ENCODE results near the gene SOX11.

Gene SOX11

DNA sequence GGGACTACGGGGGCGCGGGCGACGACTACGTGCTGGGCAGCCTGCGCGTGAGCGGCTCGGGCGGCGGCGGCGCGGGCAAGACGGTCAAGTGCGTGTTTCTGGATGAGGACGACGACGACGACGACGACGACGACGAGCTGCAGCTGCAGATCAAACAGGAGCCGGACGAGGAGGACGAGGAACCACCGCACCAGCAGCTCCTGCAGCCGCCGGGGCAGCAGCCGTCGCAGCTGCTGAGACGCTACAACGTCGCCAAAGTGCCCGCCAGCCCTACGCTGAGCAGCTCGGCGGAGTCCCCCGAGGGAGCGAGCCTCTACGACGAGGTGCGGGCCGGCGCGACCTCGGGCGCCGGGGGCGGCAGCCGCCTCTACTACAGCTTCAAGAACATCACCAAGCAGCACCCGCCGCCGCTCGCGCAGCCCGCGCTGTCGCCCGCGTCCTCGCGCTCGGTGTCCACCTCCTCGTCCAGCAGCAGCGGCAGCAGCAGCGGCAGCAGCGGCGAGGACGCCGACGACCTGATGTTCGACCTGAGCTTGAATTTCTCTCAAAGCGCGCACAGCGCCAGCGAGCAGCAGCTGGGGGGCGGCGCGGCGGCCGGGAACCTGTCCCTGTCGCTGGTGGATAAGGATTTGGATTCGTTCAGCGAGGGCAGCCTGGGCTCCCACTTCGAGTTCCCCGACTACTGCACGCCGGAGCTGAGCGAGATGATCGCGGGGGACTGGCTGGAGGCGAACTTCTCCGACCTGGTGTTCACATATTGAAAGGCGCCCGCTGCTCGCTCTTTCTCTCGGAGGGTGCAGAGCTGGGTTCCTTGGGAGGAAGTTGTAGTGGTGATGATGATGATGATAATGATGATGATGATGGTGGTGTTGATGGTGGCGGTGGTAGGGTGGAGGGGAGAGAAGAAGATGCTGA, 1.4 kb downstream of the SOX11 start:
- Histone ChIP-seq H3K9ac (ENCODE audit: low read length) (no peak overlapping the region), H3K4me1 (ENCODE audit: control insufficient read depth, insufficient read depth, low read length) (peaks cover 6% of the 10 kb centered on the region), H3K36me3 (ENCODE audit: control insufficient read depth, insufficient read depth, low read length) (no peaks in the 10 kb centered on the region), H3K27me3 (ENCODE audit: control insufficient read depth, insufficient read depth, low read length) (peaks cover 75% of the 10 kb centered on the region), H3K9me3 (ENCODE audit: control insufficient read depth, low read length) (no peaks in the 10 kb centered on the region), H3K4me3 (ENCODE audit: low read length) (no peak overlapping the region)

DNA sequence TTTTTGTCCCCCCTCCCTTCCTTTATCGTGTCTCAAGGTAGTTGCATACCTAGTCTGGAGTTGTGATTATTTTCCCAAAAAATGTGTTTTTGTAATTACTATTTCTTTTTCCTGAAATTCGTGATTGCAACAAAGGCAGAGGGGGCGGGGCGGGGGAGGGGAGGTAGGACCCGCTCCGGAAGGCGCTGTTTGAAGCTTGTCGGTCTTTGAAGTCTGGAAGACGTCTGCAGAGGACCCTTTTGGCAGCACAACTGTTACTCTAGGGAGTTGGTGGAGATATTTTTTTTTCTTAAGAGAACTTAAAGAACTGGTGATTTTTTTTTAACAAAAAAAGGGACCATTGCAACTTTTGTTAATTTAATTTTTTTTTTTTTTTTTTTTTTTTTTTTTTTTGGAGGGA, 2.1 kb downstream of the SOX11 start:
- Histone ChIP-seq H3K4me1 (ENCODE audit: control insufficient read depth, insufficient read depth, low read length) (peaks cover 6% of the 10 kb centered on the region), H3K9ac (ENCODE audit: low read length) (no peak overlapping the region), H3K27me3 (ENCODE audit: control insufficient read depth, insufficient read depth, low read length) (peaks cover 76% of the 10 kb centered on the region), H3K9me3 (ENCODE audit: control insufficient read depth, low read length) (no peaks in the 10 kb centered on the region), H3K4me3 (ENCODE audit: low read length) (no peak overlapping the region), H3K36me3 (ENCODE audit: control insufficient read depth, insufficient read depth, low read length) (no peaks in the 10 kb centered on the region)

DNA sequence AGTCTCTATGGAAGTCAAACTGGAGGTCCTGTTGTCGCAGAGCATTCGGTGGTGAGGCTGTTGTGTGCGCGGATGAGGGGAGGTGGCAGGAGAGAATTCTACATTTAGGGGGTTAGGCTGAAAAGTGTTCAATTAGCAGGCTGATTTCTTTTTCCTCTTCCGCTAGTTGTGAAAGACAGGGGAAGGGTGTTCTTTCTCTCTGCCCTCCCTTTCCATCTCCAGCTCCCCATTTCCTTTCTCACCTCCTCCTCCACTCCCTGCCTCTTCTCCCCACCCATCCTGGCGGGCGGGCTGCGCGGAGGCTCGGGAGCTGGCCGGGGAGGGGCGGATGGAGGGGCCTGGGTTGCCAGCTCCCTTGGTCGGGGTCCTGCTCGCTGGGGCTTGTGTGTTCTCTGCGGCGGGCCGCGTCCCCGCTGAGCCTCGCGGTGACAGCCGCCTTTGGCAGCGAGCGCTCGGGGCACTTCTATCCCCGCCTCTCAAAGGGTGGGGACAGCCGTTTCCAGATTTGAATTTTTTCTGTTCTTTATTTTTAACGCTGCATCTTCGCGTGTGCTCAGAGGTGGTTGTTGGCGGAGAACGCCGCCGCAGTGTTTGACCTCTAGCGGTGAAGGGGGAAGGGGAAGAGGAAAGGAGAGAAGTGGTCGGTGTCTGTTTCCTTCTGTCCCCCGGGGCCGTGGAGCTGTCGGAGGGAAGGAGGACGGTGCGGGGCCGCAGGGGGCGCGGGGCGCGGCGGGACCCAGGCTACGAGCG, 3.6 kb downstream of the SOX11 start:
- Histone ChIP-seq H3K27me3 (ENCODE audit: control insufficient read depth, insufficient read depth, low read length) (peaks cover 71% of the 10 kb centered on the region), H3K9me3 (ENCODE audit: control insufficient read depth, low read length) (no peaks in the 10 kb centered on the region), H3K4me3 (ENCODE audit: low read length) (no peak overlapping the region), H3K36me3 (ENCODE audit: control insufficient read depth, insufficient read depth, low read length) (no peaks in the 10 kb centered on the region), H3K9ac (ENCODE audit: low read length) (no peak overlapping the region), H3K4me1 (ENCODE audit: control insufficient read depth, insufficient read depth, low read length) (peaks cover 6% of the 10 kb centered on the region)

DNA sequence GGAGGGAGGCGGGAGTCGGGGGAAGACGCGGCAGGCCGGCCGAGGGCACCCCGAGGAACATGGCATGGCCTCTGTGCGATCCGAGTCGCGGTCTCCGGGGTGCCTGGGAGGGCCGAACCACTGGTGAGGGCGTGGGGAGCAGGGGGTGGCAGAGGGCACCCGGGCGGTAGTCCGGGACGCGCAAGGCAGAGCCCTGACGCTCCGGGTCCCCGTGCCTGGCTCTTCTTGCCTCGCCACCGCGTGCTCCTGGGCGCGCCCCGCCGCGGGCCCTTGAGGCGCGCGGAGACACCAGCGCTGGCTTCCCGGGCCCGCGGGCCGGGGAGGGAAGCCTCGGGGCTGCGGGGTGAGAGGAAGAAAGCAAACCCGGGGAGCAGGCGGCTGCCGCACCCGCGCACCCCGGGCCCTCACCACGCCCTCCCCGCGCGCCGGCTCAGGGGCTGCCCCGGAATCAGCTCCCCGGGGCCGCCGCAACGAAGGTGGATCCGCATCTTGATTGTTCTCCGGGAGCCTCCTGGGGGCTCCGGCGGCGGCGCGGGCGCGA, 4.3 kb downstream of the SOX11 start:
- Histone ChIP-seq H3K27me3 (ENCODE audit: control insufficient read depth, insufficient read depth, low read length) (peaks cover 67% of the 10 kb centered on the region), H3K9ac (ENCODE audit: low read length) (no peak overlapping the region), H3K4me3 (ENCODE audit: low read length) (no peak overlapping the region)

DNA sequence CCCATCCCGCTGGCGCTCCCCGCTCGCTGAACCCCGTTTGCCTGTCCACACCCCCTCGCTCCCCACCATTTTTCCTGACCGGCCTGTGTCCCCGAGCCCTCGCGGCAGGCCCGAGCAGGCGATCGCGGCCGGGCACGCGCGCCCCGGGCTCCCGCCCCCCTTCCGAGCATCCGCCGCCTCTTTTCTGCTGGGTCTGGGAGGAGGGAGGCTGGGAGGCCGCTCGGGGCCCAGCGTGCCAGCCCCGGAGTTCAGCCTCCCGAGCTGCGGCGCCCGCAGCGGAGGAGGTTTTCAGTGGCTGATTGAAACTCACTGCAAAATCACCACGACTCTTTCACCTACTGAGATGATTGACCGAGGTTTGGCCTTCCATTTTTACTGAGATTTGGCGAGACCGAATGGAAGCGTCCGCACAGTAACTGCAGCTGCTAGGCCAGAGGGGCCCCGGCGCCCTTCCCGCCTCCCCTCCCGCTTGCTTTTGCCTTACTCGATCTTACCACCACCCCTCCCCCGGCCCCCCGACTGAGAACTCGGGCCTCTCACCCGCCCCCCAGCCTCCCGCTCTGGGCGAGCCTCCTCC, 4.8 kb downstream of the SOX11 start:
- Histone ChIP-seq H3K4me3 (ENCODE audit: low read length) (no peak overlapping the region), H3K4me1 (ENCODE audit: control insufficient read depth, insufficient read depth, low read length) (peaks cover 6% of the 10 kb centered on the region), H3K9ac (ENCODE audit: low read length) (no peak overlapping the region), H3K27me3 (ENCODE audit: control insufficient read depth, insufficient read depth, low read length) (peaks cover 65% of the 10 kb centered on the region), H3K36me3 (ENCODE audit: control insufficient read depth, insufficient read depth, low read length) (no peaks in the 10 kb centered on the region), H3K9me3 (ENCODE audit: control insufficient read depth, low read length) (no peaks in the 10 kb centered on the region)

More for the DNA sequence above, 4.3 kb downstream of the SOX11 start:
- Histone ChIP-seq H3K9me3 (ENCODE audit: control insufficient read depth, low read length) (no peaks in the 10 kb centered on the region), H3K36me3 (ENCODE audit: control insufficient read depth, insufficient read depth, low read length) (no peaks in the 10 kb centered on the region), H3K4me1 (ENCODE audit: control insufficient read depth, insufficient read depth, low read length) (peaks cover 6% of the 10 kb centered on the region)

DNA sequence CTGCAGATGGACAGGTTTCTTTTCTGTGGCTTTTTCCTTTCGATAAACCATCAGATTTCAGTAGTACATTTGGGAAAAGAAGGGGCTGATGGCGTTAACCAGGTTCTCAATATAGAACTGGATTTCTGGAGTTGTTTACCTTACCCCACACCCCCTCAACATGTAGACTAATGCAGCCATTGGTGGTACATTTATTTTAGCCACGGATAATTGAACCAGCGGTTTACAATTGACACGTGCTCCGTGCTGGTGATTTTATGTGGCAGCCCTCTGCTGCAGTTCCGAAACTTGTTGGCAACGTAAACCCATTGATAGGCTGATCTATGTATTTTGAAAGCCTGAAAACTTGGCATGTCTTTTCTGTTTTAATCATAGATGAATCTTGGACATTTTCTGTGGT, 5.4 kb downstream of the SOX11 start:
- Histone ChIP-seq H3K9ac (ENCODE audit: low read length) (no peak overlapping the region), H3K9me3 (ENCODE audit: control insufficient read depth, low read length) (no peaks in the 10 kb centered on the region), H3K36me3 (ENCODE audit: control insufficient read depth, insufficient read depth, low read length) (no peaks in the 10 kb centered on the region), H3K4me1 (ENCODE audit: control insufficient read depth, insufficient read depth, low read length) (peaks cover 6% of the 10 kb centered on the region), H3K4me3 (ENCODE audit: low read length) (no peak overlapping the region), H3K27me3 (ENCODE audit: control insufficient read depth, insufficient read depth, low read length) (peaks cover 62% of the 10 kb centered on the region)

DNA sequence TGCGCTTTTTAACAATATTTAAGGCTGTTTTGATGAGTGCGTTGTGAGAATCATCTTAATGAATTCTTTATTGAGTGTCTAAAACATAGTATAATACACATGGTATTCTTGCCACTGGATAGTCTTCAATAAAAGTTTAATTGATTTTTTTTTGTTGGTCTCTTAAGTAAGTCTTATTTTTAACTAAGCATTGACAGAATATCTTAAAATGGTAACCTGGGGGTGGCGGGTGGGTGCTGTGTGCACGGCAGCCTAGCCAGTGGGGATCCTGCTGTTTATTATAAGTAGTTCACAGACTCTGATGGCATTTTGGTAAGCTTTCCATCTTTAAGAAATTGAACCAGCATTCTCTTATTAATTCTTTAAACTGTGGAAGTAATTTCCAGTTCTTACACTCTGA, 6.0 kb downstream of the SOX11 start:
- peaks cover 60% of the 10 kb centered on the region for H3K27me3 ChIP-seq (ENCODE audit: control insufficient read depth, insufficient read depth, low read length)
- H3K4me3 ChIP-seq (ENCODE audit: low read length): no peak overlapping the region
- H3K4me1 ChIP-seq (ENCODE audit: control insufficient read depth, insufficient read depth, low read length): peaks cover 6% of the 10 kb centered on the region
- H3K9me3 ChIP-seq (ENCODE audit: control insufficient read depth, low read length): no peaks in the 10 kb centered on the region
- no peaks in the 10 kb centered on the region for H3K36me3 ChIP-seq (ENCODE audit: control insufficient read depth, insufficient read depth, low read length)
- H3K9ac ChIP-seq (ENCODE audit: low read length): no peak overlapping the region

DNA sequence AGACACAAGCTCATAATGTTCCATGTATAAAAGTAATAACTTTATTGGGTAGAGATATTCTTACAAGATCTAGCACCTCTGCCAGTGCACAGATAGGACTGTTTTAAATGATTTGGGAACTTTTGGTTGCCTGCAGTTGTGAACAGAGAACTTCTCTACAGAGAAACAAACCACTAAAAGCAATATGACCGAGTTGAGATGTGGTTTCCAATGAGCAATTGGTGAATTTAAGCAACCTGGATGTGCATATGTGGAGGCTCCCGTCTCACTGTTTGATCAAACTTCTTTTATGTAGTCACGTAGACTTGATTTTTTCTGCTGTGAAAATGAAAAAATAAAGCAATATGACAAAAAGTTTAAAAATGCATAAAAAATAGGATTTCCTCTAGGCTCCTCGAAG, 7.8 kb downstream of the SOX11 start:
- Histone ChIP-seq H3K36me3 (ENCODE audit: control insufficient read depth, insufficient read depth, low read length) (no peaks in the 10 kb centered on the region), H3K4me1 (ENCODE audit: control insufficient read depth, insufficient read depth, low read length) (no peaks in the 10 kb centered on the region), H3K9ac (ENCODE audit: low read length) (no peak overlapping the region), H3K27me3 (ENCODE audit: control insufficient read depth, insufficient read depth, low read length) (peaks cover 47% of the 10 kb centered on the region), H3K9me3 (ENCODE audit: control insufficient read depth, low read length) (no peaks in the 10 kb centered on the region), H3K4me3 (ENCODE audit: low read length) (no peak overlapping the region)

DNA sequence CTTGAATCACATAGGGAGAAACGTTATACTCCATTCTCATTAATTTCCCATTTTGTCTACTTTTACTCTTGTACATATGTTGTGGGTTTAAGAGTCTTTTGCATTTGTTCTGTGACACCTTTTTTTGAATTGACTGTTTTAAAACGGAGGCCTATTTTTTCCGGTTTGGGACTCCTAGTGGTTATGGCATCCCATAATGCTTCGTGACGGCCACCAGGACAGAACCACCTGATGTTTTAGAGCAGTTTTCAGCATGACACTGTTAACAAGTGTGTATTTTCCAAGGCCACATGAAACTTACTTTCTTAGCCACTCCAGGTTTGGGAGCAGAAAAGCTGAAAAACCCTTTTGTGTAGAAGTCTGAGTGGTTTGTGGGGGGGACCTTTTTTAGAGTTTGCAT, 8.4 kb downstream of the SOX11 start:
- no peaks in the 10 kb centered on the region for H3K4me1 ChIP-seq (ENCODE audit: control insufficient read depth, insufficient read depth, low read length)
- H3K27me3 ChIP-seq (ENCODE audit: control insufficient read depth, insufficient read depth, low read length): peaks cover 45% of the 10 kb centered on the region
- no peak overlapping the region for H3K9ac ChIP-seq (ENCODE audit: low read length)
- no peaks in the 10 kb centered on the region for H3K36me3 ChIP-seq (ENCODE audit: control insufficient read depth, insufficient read depth, low read length)
- H3K4me3 ChIP-seq (ENCODE audit: low read length): no peak overlapping the region
- no peaks in the 10 kb centered on the region for H3K9me3 ChIP-seq (ENCODE audit: control insufficient read depth, low read length)

DNA sequence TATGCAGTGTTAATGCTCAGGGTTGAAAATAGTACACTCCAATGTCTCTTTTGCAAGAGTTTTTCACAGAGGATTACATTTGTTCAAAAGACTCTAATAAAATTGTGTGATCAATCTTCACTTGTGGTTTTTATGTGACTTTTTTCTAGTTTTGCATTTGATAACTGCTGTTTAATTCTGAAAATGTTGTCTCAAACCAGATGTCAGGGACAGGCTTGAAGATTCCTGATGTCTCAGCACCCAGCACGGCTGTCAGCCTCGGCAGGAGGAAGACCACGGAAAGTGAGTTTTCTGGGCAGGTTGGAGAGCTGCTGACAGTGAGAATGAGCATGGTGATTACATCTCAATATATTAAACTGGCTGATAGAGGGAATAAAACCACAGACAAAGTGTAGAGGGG, 9.1 kb downstream of the SOX11 start:
- H3K4me1 ChIP-seq (ENCODE audit: control insufficient read depth, insufficient read depth, low read length): no peaks in the 10 kb centered on the region
- no peaks in the 10 kb centered on the region for H3K36me3 ChIP-seq (ENCODE audit: control insufficient read depth, insufficient read depth, low read length)
- no peak overlapping the region for H3K9ac ChIP-seq (ENCODE audit: low read length)
- peaks cover 38% of the 10 kb centered on the region for H3K27me3 ChIP-seq (ENCODE audit: control insufficient read depth, insufficient read depth, low read length)
- no peaks in the 10 kb centered on the region for H3K9me3 ChIP-seq (ENCODE audit: control insufficient read depth, low read length)
- H3K4me3 ChIP-seq (ENCODE audit: low read length): no peak overlapping the region

DNA sequence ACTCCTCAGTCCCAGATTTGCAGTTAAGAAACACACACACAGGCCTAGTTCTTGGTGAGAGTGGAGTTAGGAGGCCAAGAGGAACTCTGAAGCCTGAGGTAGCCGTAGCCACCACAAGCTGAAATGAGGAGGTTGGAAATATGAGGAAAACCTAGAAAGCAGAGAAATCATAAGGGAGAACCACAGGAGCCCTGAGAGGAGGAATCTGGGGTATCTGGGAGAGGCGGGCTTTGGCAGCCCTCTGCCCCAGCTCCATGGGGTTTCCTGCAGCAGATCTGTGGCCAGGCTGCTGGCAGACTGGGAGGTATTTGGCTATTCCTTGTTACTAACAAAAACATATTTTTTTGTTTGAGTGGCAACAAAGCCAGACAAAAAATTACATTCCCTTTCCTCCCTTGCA, 11.0 kb downstream of the SOX11 start:
- Histone ChIP-seq H3K9me3 (ENCODE audit: control insufficient read depth, low read length) (no peaks in the 10 kb centered on the region), H3K27me3 (ENCODE audit: control insufficient read depth, insufficient read depth, low read length) (peaks cover 19% of the 10 kb centered on the region), H3K36me3 (ENCODE audit: control insufficient read depth, insufficient read depth, low read length) (no peaks in the 10 kb centered on the region), H3K4me3 (ENCODE audit: low read length) (no peak overlapping the region), H3K9ac (ENCODE audit: low read length) (no peak overlapping the region), H3K4me1 (ENCODE audit: control insufficient read depth, insufficient read depth, low read length) (no peaks in the 10 kb centered on the region)

DNA sequence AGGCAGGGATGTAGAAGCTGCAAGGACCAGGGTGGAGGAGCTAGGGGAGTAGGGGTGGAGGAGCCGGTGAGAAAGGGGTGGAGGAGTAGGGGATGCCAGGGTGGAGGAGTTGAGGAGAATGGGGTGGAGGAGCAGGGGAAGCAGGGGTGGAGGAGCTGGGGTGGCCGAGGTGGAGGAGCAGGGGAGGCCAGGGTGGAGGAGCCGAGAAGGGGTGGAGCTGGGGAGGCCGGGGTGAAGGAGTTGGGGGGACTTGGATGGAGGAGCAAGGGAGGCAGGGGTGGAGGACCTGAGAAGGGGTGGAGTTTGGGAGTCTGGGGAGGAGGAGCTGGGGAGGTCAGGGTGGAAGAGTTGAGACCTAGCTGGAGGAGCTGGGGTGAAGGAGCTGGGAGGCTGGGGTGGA, 13.3 kb downstream of the SOX11 start:
- H3K4me3 ChIP-seq (ENCODE audit: low read length): no peak overlapping the region
- no peaks in the 10 kb centered on the region for H3K36me3 ChIP-seq (ENCODE audit: control insufficient read depth, insufficient read depth, low read length)
- peaks cover 14% of the 10 kb centered on the region for H3K27me3 ChIP-seq (ENCODE audit: control insufficient read depth, insufficient read depth, low read length)
- no peaks in the 10 kb centered on the region for H3K4me1 ChIP-seq (ENCODE audit: control insufficient read depth, insufficient read depth, low read length)
- no peaks in the 10 kb centered on the region for H3K9me3 ChIP-seq (ENCODE audit: control insufficient read depth, low read length)
- H3K9ac ChIP-seq (ENCODE audit: low read length): no peak overlapping the region
